HG03064 (cell line): ENCODE measurements around the gene SHLD3.
"Not testable (repeated sequence)": the region's sequence is repeated elsewhere in the genome, so short reads cannot be mapped to it uniquely, and the experiment has no call there.

Experiments used
- ATAC-seq: cut with Tn5 transposase; IDR thresholded peaks from one replicate; pipeline ENCODE4 v1.9.1; 2021; ENCODE audit warnings: low read depth; ENCODE audit not compliant: unreplicated experiment

Gene SHLD3

GRCh38 chr5:65674749-65675148 is 49.9 kb downstream of the SHLD3 start:
- ATAC-seq: no peak

GRCh38 chr5:65676056-65676455 is 51.2 kb downstream of the SHLD3 start:
- not testable (repeated sequence) for ATAC-seq
